Type B pancreatic cell (in vitro differentiated cells): ENCODE data around the gene ATF7IP. TPM values are rescaled to one million over a fixed set of nuclear protein-coding genes. Genes with fewer than 3 reads are reported as not detected.
A peak's percentile ranks its signal among the peaks of the same experiment; 100 is the strongest.

Experiments
- DNase-seq: peaks from one replicate; pipeline ENCODE4 v3.0.0; 2021; ENCODE audit warnings: mixed read lengths; ENCODE audit not compliant: unreplicated experiment; ENCODE audit errors: extremely low spot score
- H3K27ac Mint-ChIP-seq: 2 replicates; pipeline ENCODE4 v1.8.0; 2021; ENCODE audit warnings: mild to moderate bottlenecking, mixed read lengths
- H3K27me3 Mint-ChIP-seq: 2 replicates; pipeline ENCODE4 v1.8.0; 2021; ENCODE audit warnings: mixed read lengths
- H3K36me3 Mint-ChIP-seq: 2 replicates; pipeline ENCODE4 v1.8.0; 2021; ENCODE audit warnings: mixed read lengths
- H3K4me1 Mint-ChIP-seq: one replicate; pipeline ENCODE4 v1.8.0; 2021; ENCODE audit warnings: mixed read lengths; ENCODE audit not compliant: unreplicated experiment
- H3K4me3 Mint-ChIP-seq: 2 replicates; pipeline ENCODE4 v1.8.0; 2021; ENCODE audit warnings: mild to moderate bottlenecking, mixed read lengths
- H3K9me3 Mint-ChIP-seq: 2 replicates; pipeline ENCODE4 v1.8.0; 2021; ENCODE audit warnings: mixed read lengths
- total RNA-seq: library from RNA; stranded (reverse); gene quantifications from 2 replicates; pipeline ENCODE4 v1.2.1, GENCODE V29; 2021; ENCODE audit warnings: low replicate concordance
- TF ChIP-seq, protein P1 (sequence below): fragments of 200-600 bp; sonication (generic); conservative IDR thresholded peaks from 2 replicates; pipeline ENCODE4 v1.5.0; 2021; ENCODE audit warnings: antibody characterized with exemption, mild to moderate bottlenecking

The ATF7IP gene
- total RNA-seq, 1 donor from 2014 or later, result 102 TPM

DNA sequence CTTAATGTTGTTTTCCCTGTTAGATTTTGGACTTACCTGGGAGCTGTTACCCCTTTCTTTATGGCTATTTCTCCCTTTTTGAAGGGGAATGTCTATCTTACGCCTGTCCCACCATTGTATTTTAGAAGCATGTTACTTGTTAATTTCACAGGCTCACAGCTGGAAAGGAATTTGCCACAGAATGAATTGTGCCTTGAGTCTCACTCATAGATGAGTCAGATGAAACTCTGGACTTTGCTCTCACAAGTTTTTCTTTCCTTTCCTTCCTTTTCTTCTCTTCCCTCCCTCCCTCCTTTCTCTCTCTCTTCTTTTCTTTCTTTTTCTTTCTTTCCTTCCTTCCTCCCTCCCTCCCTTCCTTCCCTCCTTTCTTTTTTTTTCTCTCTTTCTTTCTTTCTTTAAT is 9.3 kb upstream of the ATF7IP start:
- peaks cover 13% of the 10 kb centered on the region for H3K9me3 Mint-ChIP-seq

DNA sequence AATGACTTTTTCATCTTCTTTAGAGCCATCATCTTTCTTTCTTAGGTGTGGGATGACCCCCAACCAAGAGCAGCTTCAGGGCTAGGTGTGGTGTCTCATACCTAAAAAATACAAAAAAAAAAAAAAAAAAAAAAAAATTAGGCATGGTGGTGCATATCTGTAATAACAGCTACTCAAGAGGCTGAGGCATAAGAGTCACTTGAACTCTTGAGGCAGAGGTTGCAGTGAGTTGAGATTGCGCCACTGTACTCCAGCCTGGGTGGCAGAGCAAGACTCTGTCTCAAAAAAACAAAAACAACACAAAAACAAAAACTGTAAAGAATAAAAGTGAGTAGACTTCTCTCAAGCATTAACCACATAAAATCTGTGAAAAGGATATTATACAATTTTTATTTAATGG is 8.0 kb upstream of the ATF7IP start:
- Mint-ChIP-seq H3K4me3 (no peak overlapping the region), H3K27ac (no peak overlapping the region)

More for the DNA sequence above, 9.3 kb upstream of the ATF7IP start:
- TF ChIP-seq, protein P1, sequence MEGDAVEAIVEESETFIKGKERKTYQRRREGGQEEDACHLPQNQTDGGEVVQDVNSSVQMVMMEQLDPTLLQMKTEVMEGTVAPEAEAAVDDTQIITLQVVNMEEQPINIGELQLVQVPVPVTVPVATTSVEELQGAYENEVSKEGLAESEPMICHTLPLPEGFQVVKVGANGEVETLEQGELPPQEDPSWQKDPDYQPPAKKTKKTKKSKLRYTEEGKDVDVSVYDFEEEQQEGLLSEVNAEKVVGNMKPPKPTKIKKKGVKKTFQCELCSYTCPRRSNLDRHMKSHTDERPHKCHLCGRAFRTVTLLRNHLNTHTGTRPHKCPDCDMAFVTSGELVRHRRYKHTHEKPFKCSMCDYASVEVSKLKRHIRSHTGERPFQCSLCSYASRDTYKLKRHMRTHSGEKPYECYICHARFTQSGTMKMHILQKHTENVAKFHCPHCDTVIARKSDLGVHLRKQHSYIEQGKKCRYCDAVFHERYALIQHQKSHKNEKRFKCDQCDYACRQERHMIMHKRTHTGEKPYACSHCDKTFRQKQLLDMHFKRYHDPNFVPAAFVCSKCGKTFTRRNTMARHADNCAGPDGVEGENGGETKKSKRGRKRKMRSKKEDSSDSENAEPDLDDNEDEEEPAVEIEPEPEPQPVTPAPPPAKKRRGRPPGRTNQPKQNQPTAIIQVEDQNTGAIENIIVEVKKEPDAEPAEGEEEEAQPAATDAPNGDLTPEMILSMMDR, result no peak
- no peak overlapping the region for H3K27ac Mint-ChIP-seq
- H3K4me3 Mint-ChIP-seq, result no peak overlapping the region
- H3K27me3 Mint-ChIP-seq, result no peaks in the 10 kb centered on the region
- DNase-seq, result no peak
- H3K36me3 Mint-ChIP-seq, result peaks cover 10% of the 10 kb centered on the region
- no peaks in the 10 kb centered on the region for H3K4me1 Mint-ChIP-seq

DNA sequence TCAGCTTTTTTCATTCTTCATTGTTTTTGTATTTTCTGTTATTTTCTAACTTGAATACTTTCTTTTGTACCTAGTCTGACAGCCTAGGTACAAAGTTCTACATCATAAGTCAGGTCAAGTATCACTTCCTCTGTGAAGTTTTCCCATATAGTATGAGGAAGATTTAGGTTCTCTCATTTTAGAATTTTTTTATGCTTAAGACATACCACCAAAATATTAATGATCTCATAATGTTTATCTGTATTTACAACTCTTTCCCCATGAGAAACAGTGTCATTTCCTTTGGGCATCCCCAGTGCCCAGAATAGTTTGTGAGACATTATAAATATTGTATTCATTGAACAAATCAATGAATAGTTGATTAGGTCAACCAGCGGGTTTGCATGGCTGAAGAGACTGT is 3.1 kb upstream of the ATF7IP start:
- Mint-ChIP-seq H3K36me3 (peaks cover 23% of the 10 kb centered on the region), H3K27me3 (peaks cover 3% of the 10 kb centered on the region), H3K9me3 (peaks cover 11% of the 10 kb centered on the region), H3K4me1 (no peaks in the 10 kb centered on the region), H3K27ac (peak overlapping the region; percentile 3), H3K4me3 (no peak overlapping the region)
- TF ChIP-seq, protein P1, result no peak
- no peak for DNase-seq

More for the DNA sequence above, 8.0 kb upstream of the ATF7IP start:
- H3K36me3 Mint-ChIP-seq, result peaks cover 12% of the 10 kb centered on the region
- TF ChIP-seq, protein P1, result no peak
- DNase-seq, result no peak
- H3K9me3 Mint-ChIP-seq, result peaks cover 10% of the 10 kb centered on the region
- H3K4me1 Mint-ChIP-seq, result no peaks in the 10 kb centered on the region
- H3K27me3 Mint-ChIP-seq, result no peaks in the 10 kb centered on the region

DNA sequence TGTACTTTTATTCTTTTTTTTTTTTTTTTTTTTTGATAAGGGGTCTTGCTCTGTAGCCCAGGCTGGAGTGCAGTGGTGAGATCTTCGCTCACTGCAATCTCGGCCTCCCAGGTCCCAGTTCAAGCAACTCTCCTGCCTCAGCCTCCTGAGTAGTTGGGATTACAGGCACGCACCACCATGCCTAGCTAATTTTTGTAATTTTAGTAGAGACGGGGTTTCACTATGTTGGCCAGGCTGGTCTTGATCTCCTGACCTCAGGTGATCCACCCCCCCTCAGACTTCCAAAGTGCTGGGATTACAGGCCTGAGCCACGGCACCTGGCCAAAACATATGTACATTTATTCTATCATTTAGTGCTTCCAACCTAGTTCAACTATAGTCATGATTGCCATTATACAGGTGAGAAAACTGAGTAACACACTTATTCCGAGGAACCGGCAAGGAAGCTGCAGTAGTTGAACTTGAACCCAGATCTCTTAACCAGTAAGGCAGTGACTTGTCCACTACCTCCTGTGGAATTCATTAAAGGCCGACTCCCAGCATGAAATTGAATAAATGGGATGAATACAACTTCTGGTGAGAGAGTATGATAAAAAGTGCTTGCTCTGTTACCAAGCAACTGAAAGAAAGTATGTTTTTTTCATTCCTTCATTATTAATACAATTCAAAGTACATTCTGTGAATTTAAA is 755 bp upstream of the ATF7IP start:
- TF ChIP-seq, protein P1, result no peak
- Mint-ChIP-seq H3K36me3 (peaks cover 25% of the 10 kb centered on the region), H3K4me1 (no peaks in the 10 kb centered on the region), H3K9me3 (peaks cover 11% of the 10 kb centered on the region), H3K4me3 (peak overlapping the region; percentile 95), H3K27me3 (peaks cover 3% of the 10 kb centered on the region), H3K27ac (peak overlapping the region; percentile 93)
- DNase-seq, result no peak

DNA sequence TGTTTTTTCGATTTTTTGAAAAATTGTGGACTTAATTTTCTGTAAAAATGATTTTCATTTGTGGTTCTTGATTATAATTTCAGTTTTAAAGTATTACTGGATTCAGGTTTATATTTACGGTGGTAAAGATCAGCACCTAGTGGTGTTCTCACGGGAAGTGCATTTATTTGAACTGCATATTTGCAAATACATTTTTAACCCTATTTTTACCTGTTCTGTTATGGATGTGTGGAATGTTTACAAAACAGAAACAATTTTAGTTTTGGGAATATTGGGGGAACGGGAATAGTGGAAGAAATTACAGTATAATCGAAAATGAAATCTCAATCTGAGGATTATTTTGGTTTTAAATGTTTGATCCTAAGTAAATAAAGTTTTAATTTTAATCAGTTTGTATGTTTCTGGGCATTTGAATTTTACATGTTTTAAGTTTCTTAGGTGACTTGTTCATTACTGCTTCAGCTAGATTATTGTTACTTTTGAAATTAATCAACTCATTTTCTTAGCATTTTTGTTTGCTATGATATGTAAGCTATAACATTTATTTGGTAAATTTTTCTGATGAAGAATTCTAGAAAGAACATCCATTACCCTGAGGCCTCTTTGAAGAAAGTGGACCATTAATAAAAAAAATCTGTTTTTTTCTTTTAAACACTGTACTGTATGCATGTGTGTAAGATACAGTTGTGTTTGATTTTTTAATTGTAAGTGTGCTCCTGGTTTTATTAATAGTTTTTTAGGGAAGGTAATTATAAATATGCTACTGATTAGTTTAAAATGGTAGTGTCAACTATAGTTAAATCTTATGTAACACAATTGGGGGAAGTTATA is 942 bp downstream of the ATF7IP start:
- H3K4me3 Mint-ChIP-seq, result peak overlapping the region; percentile 95
- peaks cover 34% of the 10 kb centered on the region for H3K36me3 Mint-ChIP-seq
- H3K4me1 Mint-ChIP-seq, result no peaks in the 10 kb centered on the region
- DNase-seq, result no peak
- peak overlapping the region; percentile 93 for H3K27ac Mint-ChIP-seq
- H3K27me3 Mint-ChIP-seq, result peaks cover 3% of the 10 kb centered on the region
- peaks cover 11% of the 10 kb centered on the region for H3K9me3 Mint-ChIP-seq
- TF ChIP-seq, protein P1, result peak; percentile 64
